ENCODE data around the gene STAM.

STAM gene

GRCh38 chr10:17648243-17649035 is 4.5 kb downstream of the STAM start:
- no peak for DNase-seq (ENCODE audit: low read depth)

- no peak for DNase-seq (ENCODE audit: low read depth)
Observed at GRCh38 chr10:17649052-17649451, 5.1 kb downstream of the STAM start.

- no peak for DNase-seq (ENCODE audit: low read depth)
Observed at GRCh38 chr10:17649836-17650235, 5.9 kb downstream of the STAM start.

- no peak for DNase-seq (ENCODE audit: low read depth)
Observed at GRCh38 chr10:17650416-17650815, 6.5 kb downstream of the STAM start.

- no peak for DNase-seq (ENCODE audit: low read depth)
Observed at GRCh38 chr10:17651896-17652295, 7.9 kb downstream of the STAM start.

- DNase-seq (ENCODE audit: low read depth), result no peak
Observed at GRCh38 chr10:17652585-17652984, 8.6 kb downstream of the STAM start.

GRCh38 chr10:17655009-17655408 is 11.1 kb downstream of the STAM start:
- DNase-seq (ENCODE audit: low read depth), result no peak

- no peak for DNase-seq (ENCODE audit: low read depth)
Observed at GRCh38 chr10:17655567-17656146, 11.7 kb downstream of the STAM start.

GRCh38 chr10:17657103-17657500 is 13.2 kb downstream of the STAM start:
- DNase-seq (ENCODE audit: low read depth), result no peak

GRCh38 chr10:17659365-17659764 is 15.4 kb downstream of the STAM start:
- DNase-seq (ENCODE audit: low read depth), result no peak

GRCh38 chr10:17660921-17661320 is 17.0 kb downstream of the STAM start:
- DNase-seq (ENCODE audit: low read depth), result no peak

- no peak for DNase-seq (ENCODE audit: low read depth)
Observed at GRCh38 chr10:17661510-17661909, 17.6 kb downstream of the STAM start.

- no peak for DNase-seq (ENCODE audit: low read depth)
Observed at GRCh38 chr10:17662193-17663138, 18.5 kb downstream of the STAM start.

GRCh38 chr10:17663450-17663849 is 19.5 kb downstream of the STAM start:
- DNase-seq (ENCODE audit: low read depth), result no peak

GRCh38 chr10:17665747-17666146 is 21.8 kb downstream of the STAM start:
- DNase-seq (ENCODE audit: low read depth), result peak; percentile 83

- no peak for DNase-seq (ENCODE audit: low read depth)
Observed at GRCh38 chr10:17668435-17669184, 24.7 kb downstream of the STAM start.

- DNase-seq (ENCODE audit: low read depth), result no peak
Observed at GRCh38 chr10:17669185-17669872, 25.4 kb downstream of the STAM start.

GRCh38 chr10:17671307-17671706 is 27.4 kb downstream of the STAM start:
- no peak for DNase-seq (ENCODE audit: low read depth)

GRCh38 chr10:17673471-17674061 is 29.6 kb downstream of the STAM start:
- peak; percentile 75 for DNase-seq (ENCODE audit: low read depth)

- no peak for DNase-seq (ENCODE audit: low read depth)
Observed at GRCh38 chr10:17674566-17674965, 30.6 kb downstream of the STAM start.

GRCh38 chr10:17675638-17676037 is 31.7 kb downstream of the STAM start:
- DNase-seq (ENCODE audit: low read depth), result no peak
